Lower lobe of right lung (tissue), 2 donors: ENCODE data around the gene YJU2. TPM values are rescaled to one million over a fixed set of nuclear protein-coding genes. Genes with fewer than 3 reads are reported as not detected.
A peak's percentile ranks its signal among the peaks of the same experiment; 100 is the strongest.

ENCODE experiments used
- ATAC-seq, 2 donors: fragments of 200-7000 bp; cut with Tn5 transposase; one replicate each; pipeline ENCODE4 v1.9.1; 2020 to 2022; ENCODE audit warnings: mild to moderate bottlenecking in 2 of 2, moderate library complexity in 2 of 2
- DNase-seq: peaks from one replicate; pipeline ENCODE4 v3.0.0-alpha.2; 2020
- H3K27ac ChIP-seq: fragments of 200-600 bp; one replicate; pipeline ENCODE4 v1.8.0; 2022
- H3K27me3 ChIP-seq: fragments of 200-600 bp; one replicate; pipeline ENCODE4 v1.8.0; 2022; ENCODE audit warnings: low read depth
- H3K36me3 ChIP-seq: fragments of 200-600 bp; one replicate; pipeline ENCODE4 v1.8.0; 2022; ENCODE audit warnings: mild to moderate bottlenecking
- H3K4me1 ChIP-seq: fragments of 200-600 bp; one replicate; pipeline ENCODE4 v1.8.0; 2022
- H3K4me3 ChIP-seq: fragments of 200-600 bp; one replicate; pipeline ENCODE4 v1.8.0; 2022; ENCODE audit warnings: mild to moderate bottlenecking
- H3K9me3 ChIP-seq: fragments of 200-600 bp; one replicate; pipeline ENCODE4 v1.8.0; 2022
- CTCF ChIP-seq: fragments of 200-600 bp; IDR thresholded peaks from one replicate; pipeline ENCODE4 v1.8.0; 2022; ENCODE audit warnings: antibody characterized with exemption, mild to moderate bottlenecking
- intact Hi-C: fragments of 100-400 bp; cut with DNase I; formaldehyde crosslinking; loops from one replicate; pipeline ENCODE4 v1.11.0; 2022
- total RNA-seq: library from RNA; stranded (reverse); fragmentation: NEBNext Ultra II Directional; extraction: Animal tissue kit (Norgen Biotek cat#: 25700); gene quantifications from one replicate; pipeline ENCODE4 v1.2.1, GENCODE V29; 2021
- donor health status: DM: no; HTN: yes; CAD: no; lungs with severe emphysema.

YJU2 gene
- total RNA-seq, 1 donor from 2014 or later = 16.7 TPM

- TF ChIP-seq CTCF = no peak
- intact Hi-C loops = no loop called here
- no peak overlapping the region for H3K4me3 ChIP-seq
- DNase-seq (no peak), ATAC-seq (no peak)
- H3K9me3 ChIP-seq = no peaks in the 10 kb centered on the region
- H3K4me1 ChIP-seq = no peaks in the 10 kb centered on the region
- H3K36me3 ChIP-seq = peaks cover 97% of the 10 kb centered on the region
- no peak overlapping the region for H3K27ac ChIP-seq
- no peaks in the 10 kb centered on the region for H3K27me3 ChIP-seq
These were observed 17.9 kb downstream of the YJU2 start for GRCh38 chr19:4264812-4265211.

GRCh38 chr19:4266253-4267000 lies 19.5 kb downstream of the YJU2 start:
- DNase-seq (no peak), ATAC-seq (peak; percentile 25 to 44)
- no peaks in the 10 kb centered on the region for H3K27me3 ChIP-seq
- no peaks in the 10 kb centered on the region for H3K4me1 ChIP-seq
- no peak overlapping the region for H3K27ac ChIP-seq
- TF ChIP-seq CTCF = no peak
- intact Hi-C loops = no loop called here
- H3K4me3 ChIP-seq = no peak overlapping the region
- no peaks in the 10 kb centered on the region for H3K9me3 ChIP-seq
- peaks cover 89% of the 10 kb centered on the region for H3K36me3 ChIP-seq

- ATAC-seq = peak; percentile 76 to 80
- Histone ChIP-seq H3K4me3 (no peak overlapping the region), H3K4me1 (no peaks in the 10 kb centered on the region), H3K36me3 (peaks cover 88% of the 10 kb centered on the region), H3K27me3 (no peaks in the 10 kb centered on the region), H3K9me3 (no peaks in the 10 kb centered on the region), H3K27ac (no peak overlapping the region)
- DNase-seq = peak; percentile 70
- intact Hi-C loops = no loop called here
- peak; percentile 81 for TF ChIP-seq CTCF
These were observed 20.4 kb downstream of the YJU2 start for GRCh38 chr19:4267101-4267900.

GRCh38 chr19:4267901-4268815 lies 21.3 kb downstream of the YJU2 start:
- Histone ChIP-seq H3K36me3 (peaks cover 80% of the 10 kb centered on the region), H3K4me3 (no peak overlapping the region), H3K9me3 (no peaks in the 10 kb centered on the region), H3K27me3 (no peaks in the 10 kb centered on the region), H3K4me1 (no peaks in the 10 kb centered on the region), H3K27ac (no peak overlapping the region)
- ATAC-seq = no peak
- intact Hi-C loops = no loop called here
- peak; percentile 18 for TF ChIP-seq CTCF
- no peak for DNase-seq

GRCh38 chr19:4268816-4269430 lies 22.0 kb downstream of the YJU2 start:
- Histone ChIP-seq H3K9me3 (no peaks in the 10 kb centered on the region), H3K27ac (no peak overlapping the region), H3K4me3 (no peak overlapping the region), H3K36me3 (peaks cover 72% of the 10 kb centered on the region), H3K4me1 (no peaks in the 10 kb centered on the region), H3K27me3 (no peaks in the 10 kb centered on the region)
- DNase-seq (no peak), ATAC-seq (no peak)
- TF ChIP-seq CTCF = no peak
- intact Hi-C loops = no loop called here
